Measurements from ENCODE around the gene DAP3. TPM values are rescaled to one million over a fixed set of nuclear protein-coding genes. Genes with fewer than 3 reads are reported as not detected.

The DAP3 gene
- total RNA-seq, 2 experiments from 2014 or later = 105 to 106 TPM

DNA sequence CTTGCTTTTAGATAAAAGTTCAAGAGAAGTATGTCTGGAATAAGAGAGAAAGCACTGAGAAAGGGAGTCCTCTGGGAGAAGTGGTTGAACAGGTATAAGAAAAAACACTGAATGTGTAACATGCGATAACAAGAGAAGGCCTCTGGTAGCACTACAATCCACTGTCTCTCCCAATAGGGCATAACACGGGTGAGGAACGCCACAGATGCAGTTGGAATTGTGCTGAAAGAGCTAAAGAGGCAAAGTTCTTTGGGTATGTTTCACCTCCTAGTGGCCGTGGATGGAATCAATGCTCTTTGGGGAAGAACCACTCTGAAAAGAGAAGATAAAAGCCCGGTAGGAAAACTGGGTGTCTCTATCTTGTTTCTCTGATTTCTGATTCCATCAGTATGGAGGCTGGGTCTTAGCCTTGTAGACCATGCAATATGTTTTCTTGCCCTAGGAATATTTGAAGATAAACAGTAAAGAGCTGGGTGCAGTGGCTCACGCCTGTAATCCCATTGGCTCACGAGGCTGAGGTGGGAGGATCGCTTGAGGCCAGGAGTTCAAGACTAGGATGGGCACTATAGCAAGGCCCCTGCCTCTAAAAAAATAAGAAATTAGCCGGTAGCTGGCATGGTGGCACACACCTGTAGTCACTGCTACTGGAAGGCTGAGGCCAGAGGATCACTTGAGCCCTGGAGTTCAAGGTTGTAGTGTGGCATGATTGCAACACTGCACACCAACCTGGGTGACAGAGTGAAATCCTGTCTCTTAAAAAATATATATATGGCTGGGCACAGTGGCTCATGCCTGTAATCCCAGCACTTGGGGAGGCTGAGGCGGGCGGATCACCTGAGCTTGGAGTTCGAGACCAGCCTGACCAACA lies 40.4 kb downstream of the DAP3 start:
- Mint-ChIP-seq H3K27ac (peak overlapping the region; percentile 28), H3K4me1 (ENCODE audit: low read depth) (no peaks in the 10 kb centered on the region), H3K4me3 (no peak overlapping the region), H3K27me3 (no peaks in the 10 kb centered on the region), H3K9me3 (no peaks in the 10 kb centered on the region), H3K36me3 (ENCODE audit: low read depth) (peaks cover 61% of the 10 kb centered on the region)
- no peak overlapping the region for H3K27ac ChIP-seq (ENCODE audit: low read depth in 1 of 2, low read length in 2 of 2)
- H3K4me1 ChIP-seq (ENCODE audit: insufficient read depth, low read length) = no peaks in the 10 kb centered on the region
- ChIA-PET CTCF (interaction anchor here (1.0 to 1.2 kb wide), 3 partner anchors 14 to 59 kb away, joined by 3 to 4 read pairs (median 3); no protein-coding TSS in a partner anchor), POLR2A (interaction anchor here (1.4 kb wide), 1 partner anchor 16 kb away, joined by 6 read pairs; no protein-coding TSS in a partner anchor)
- H3K27me3 ChIP-seq (ENCODE audit: control insufficient read depth in 1 of 2, insufficient read depth in 2 of 2, low read length in 2 of 2) = no peaks in the 10 kb centered on the region
- ATAC-seq (ENCODE audit: poor library complexity) (peak; percentile 78), DNase-seq (peak in 10 of 14 experiments; percentile 7 to 63 (median 23))
- TF ChIP-seq, protein P1, sequence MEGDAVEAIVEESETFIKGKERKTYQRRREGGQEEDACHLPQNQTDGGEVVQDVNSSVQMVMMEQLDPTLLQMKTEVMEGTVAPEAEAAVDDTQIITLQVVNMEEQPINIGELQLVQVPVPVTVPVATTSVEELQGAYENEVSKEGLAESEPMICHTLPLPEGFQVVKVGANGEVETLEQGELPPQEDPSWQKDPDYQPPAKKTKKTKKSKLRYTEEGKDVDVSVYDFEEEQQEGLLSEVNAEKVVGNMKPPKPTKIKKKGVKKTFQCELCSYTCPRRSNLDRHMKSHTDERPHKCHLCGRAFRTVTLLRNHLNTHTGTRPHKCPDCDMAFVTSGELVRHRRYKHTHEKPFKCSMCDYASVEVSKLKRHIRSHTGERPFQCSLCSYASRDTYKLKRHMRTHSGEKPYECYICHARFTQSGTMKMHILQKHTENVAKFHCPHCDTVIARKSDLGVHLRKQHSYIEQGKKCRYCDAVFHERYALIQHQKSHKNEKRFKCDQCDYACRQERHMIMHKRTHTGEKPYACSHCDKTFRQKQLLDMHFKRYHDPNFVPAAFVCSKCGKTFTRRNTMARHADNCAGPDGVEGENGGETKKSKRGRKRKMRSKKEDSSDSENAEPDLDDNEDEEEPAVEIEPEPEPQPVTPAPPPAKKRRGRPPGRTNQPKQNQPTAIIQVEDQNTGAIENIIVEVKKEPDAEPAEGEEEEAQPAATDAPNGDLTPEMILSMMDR (IDR thresholded peaks at IDR 0.05) = peak; percentile 56
- no peak overlapping the region for H3K4me3 ChIP-seq (ENCODE audit: low read length)
- peaks cover 60% of the 10 kb centered on the region for H3K36me3 ChIP-seq (ENCODE audit: insufficient read depth, low read length)
- intact Hi-C loops (cut with DNase I, micrococcal nuclease) = no loop called here
- no peaks in the 10 kb centered on the region for H3K9me3 ChIP-seq (ENCODE audit: control insufficient read depth in 1 of 2, insufficient read depth in 1 of 2, low read length in 2 of 2)

DNA sequence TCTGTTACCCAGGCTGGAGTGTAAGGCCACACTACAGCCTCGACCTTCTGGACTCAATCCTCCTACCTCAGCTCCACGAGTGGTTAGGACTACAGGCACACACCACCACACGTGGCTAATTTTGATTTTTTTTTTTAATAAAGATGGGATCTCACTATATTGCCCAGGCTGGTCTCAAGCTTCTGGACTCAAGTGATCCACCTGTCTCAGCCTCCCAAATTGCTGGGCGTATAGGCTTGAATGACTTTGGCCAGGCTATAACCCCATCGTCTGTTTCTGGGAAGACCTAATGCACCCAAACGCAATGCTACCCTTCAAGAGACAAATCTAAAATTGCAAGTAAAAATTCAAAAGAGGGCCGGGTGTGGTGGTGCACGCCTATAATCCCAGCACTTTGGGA lies 52.1 kb downstream of the DAP3 start:
- POLR2A ChIA-PET = no interaction called here
- no peaks in the 10 kb centered on the region for H3K27me3 Mint-ChIP-seq
- intact Hi-C loops (cut with DNase I, micrococcal nuclease) = loop anchor here (10.0 kb wide), 1 partner anchor 56 kb away; the partner anchor contains the start of genes DAP3 (in 2 of the 2) and YY1AP1 (in 2 of the 2)
- no peak overlapping the region for H3K4me3 Mint-ChIP-seq
- Histone ChIP-seq H3K9me3 (ENCODE audit: control insufficient read depth in 1 of 2, insufficient read depth in 1 of 2, low read length in 2 of 2) (no peaks in the 10 kb centered on the region), H3K4me3 (ENCODE audit: low read length) (no peak overlapping the region), H3K36me3 (ENCODE audit: insufficient read depth, low read length) (peaks cover 20% of the 10 kb centered on the region), H3K4me1 (ENCODE audit: insufficient read depth, low read length) (peaks cover 6% of the 10 kb centered on the region), H3K27me3 (ENCODE audit: control insufficient read depth in 1 of 2, insufficient read depth in 2 of 2, low read length in 2 of 2) (no peaks in the 10 kb centered on the region), H3K27ac (ENCODE audit: low read depth in 1 of 2, low read length in 2 of 2) (no peak overlapping the region)
- ATAC-seq (ENCODE audit: poor library complexity) = no peak
- peaks cover 7% of the 10 kb centered on the region for H3K4me1 Mint-ChIP-seq (ENCODE audit: low read depth)
- DNase-seq = no peak
- no peaks in the 10 kb centered on the region for H3K9me3 Mint-ChIP-seq
- CTCF ChIA-PET = no interaction called here
- no peak overlapping the region for H3K27ac Mint-ChIP-seq
- TF ChIP-seq, protein P1 (IDR thresholded peaks at IDR 0.05) = no peak
- H3K36me3 Mint-ChIP-seq (ENCODE audit: low read depth) = peaks cover 36% of the 10 kb centered on the region

DNA sequence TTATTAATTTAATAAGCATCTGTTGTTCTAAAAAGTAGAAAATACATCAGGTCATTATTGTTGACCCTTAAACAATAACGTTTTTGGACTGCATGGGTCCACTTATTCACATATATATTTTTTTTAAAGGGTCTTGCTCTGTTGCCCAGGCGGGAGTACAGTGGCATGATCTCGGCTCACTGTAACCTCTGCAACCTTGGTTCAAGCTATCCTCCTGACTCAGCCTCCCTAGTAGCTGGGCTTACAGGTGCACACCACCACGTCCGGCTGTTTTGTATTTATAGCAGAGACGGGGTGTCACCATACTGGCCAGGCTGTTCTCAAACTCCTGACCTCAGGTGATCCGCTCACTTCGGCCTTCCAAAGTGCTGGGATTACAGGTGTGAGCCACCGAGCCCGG lies 53.0 kb downstream of the DAP3 start:
- POLR2A ChIA-PET = no interaction called here
- intact Hi-C loops (cut with DNase I, micrococcal nuclease) = loop anchor here (10.0 kb wide), 1 partner anchor 57 kb away; the partner anchor contains the start of genes DAP3 (in 2 of the 2) and YY1AP1 (in 2 of the 2)

More for the DNA sequence above, 53.0 kb downstream of the DAP3 start:
- H3K27ac Mint-ChIP-seq = no peak overlapping the region
- TF ChIP-seq, protein P1 (IDR thresholded peaks at IDR 0.05) = no peak
- peaks cover 7% of the 10 kb centered on the region for H3K4me1 Mint-ChIP-seq (ENCODE audit: low read depth)
- no peak overlapping the region for H3K4me3 Mint-ChIP-seq
- ATAC-seq (ENCODE audit: poor library complexity) (no peak), DNase-seq (no peak)
- no peaks in the 10 kb centered on the region for H3K27me3 ChIP-seq (ENCODE audit: control insufficient read depth in 1 of 2, insufficient read depth in 2 of 2, low read length in 2 of 2)
- peaks cover 27% of the 10 kb centered on the region for H3K36me3 Mint-ChIP-seq (ENCODE audit: low read depth)
- no peaks in the 10 kb centered on the region for H3K27me3 Mint-ChIP-seq
- H3K36me3 ChIP-seq (ENCODE audit: insufficient read depth, low read length) = peaks cover 13% of the 10 kb centered on the region
- H3K4me1 ChIP-seq (ENCODE audit: insufficient read depth, low read length) = peaks cover 6% of the 10 kb centered on the region
- H3K9me3 ChIP-seq (ENCODE audit: control insufficient read depth in 1 of 2, insufficient read depth in 1 of 2, low read length in 2 of 2) = no peaks in the 10 kb centered on the region
- CTCF ChIA-PET = interaction anchor here (0.6 kb wide), 1 partner anchor 1799 kb away, joined by 3 read pairs; no protein-coding TSS in a partner anchor
- no peak overlapping the region for H3K27ac ChIP-seq (ENCODE audit: low read depth in 1 of 2, low read length in 2 of 2)
- H3K4me3 ChIP-seq (ENCODE audit: low read length) = no peak overlapping the region
- H3K9me3 Mint-ChIP-seq = no peaks in the 10 kb centered on the region

Measured in CD4-positive, alpha-beta T cell (primary cell).